Astrocyte (in vitro differentiated cells and primary cell): ENCODE measurements around the gene CRELD2. TPM values are rescaled to one million over a fixed set of nuclear protein-coding genes. Genes with fewer than 3 reads are reported as not detected.
A peak's percentile ranks its signal among the peaks of the same experiment; 100 is the strongest.

Experiments used
- DNase-seq: peaks from one replicate; pipeline ENCODE4 v3.0.0-alpha.2; 2010; ENCODE audit warnings: low read depth
- FAIRE-seq: peaks from 2 replicates; lab custom pipeline; 2011; peaks lifted over from hg19 to GRCh38; lab: Jason Lieb, UNC
- H2AFZ ChIP-seq: 2 replicates; pipeline ENCODE4 v1.6.0; 2012; ENCODE audit warnings: low read depth, low read length, inconsistent platforms
- H3K27ac ChIP-seq: 2 replicates; pipeline ENCODE4 v1.5.1; 2011; ENCODE audit warnings: low read depth, low read length, inconsistent platforms
- H3K27me3 ChIP-seq: 2 replicates; pipeline ENCODE4 v1.6.0; 2011; ENCODE audit warnings: low read length, inconsistent platforms; ENCODE audit not compliant: insufficient read depth
- H3K36me3 ChIP-seq: 2 replicates; pipeline ENCODE4 v1.5.1; 2011; ENCODE audit warnings: low read length, inconsistent platforms; ENCODE audit not compliant: insufficient read depth
- H3K4me1 ChIP-seq: 2 replicates; pipeline ENCODE4 v1.5.1; 2011; ENCODE audit warnings: low read length, inconsistent platforms; ENCODE audit not compliant: insufficient read depth
- H3K4me2 ChIP-seq: 2 replicates; pipeline ENCODE4 v1.6.0; 2012; ENCODE audit warnings: low read length, inconsistent platforms
- H3K4me3 ChIP-seq: 2 replicates; pipeline ENCODE4 v1.5.1; 2011; ENCODE audit warnings: low read depth, mild to moderate bottlenecking, low read length, inconsistent platforms; ENCODE audit not compliant: insufficient read depth
- H3K79me2 ChIP-seq: 2 replicates; pipeline ENCODE4 v1.6.0; 2012; ENCODE audit warnings: mild to moderate bottlenecking, low read length, inconsistent platforms; ENCODE audit not compliant: insufficient read depth
- H3K9ac ChIP-seq: 2 replicates; pipeline ENCODE4 v1.6.0; 2012; ENCODE audit warnings: mild to moderate bottlenecking, low read length, inconsistent platforms
- H3K9me3 ChIP-seq: 2 replicates; pipeline ENCODE4 v1.5.1; 2012; ENCODE audit warnings: low read depth, mild to moderate bottlenecking, low read length, inconsistent platforms; ENCODE audit not compliant: insufficient read depth
- H4K20me1 ChIP-seq: 2 replicates; pipeline ENCODE4 v1.6.0; 2012; ENCODE audit warnings: low read length, inconsistent platforms; ENCODE audit not compliant: insufficient read depth
- H3K27ac Mint-ChIP-seq: one replicate; pipeline ENCODE4 v1.8.0; 2021; ENCODE audit warnings: mild to moderate bottlenecking, mixed read lengths; ENCODE audit not compliant: unreplicated experiment
- H3K27me3 Mint-ChIP-seq: one replicate; pipeline ENCODE4 v1.8.0; 2021; ENCODE audit warnings: low read depth, mixed read lengths; ENCODE audit not compliant: unreplicated experiment
- H3K36me3 Mint-ChIP-seq: one replicate; pipeline ENCODE4 v1.8.0; 2021; ENCODE audit warnings: low read depth, mixed read lengths; ENCODE audit not compliant: unreplicated experiment
- H3K4me1 Mint-ChIP-seq: one replicate; pipeline ENCODE4 v1.8.0; 2021; ENCODE audit warnings: low read depth, mixed read lengths; ENCODE audit not compliant: unreplicated experiment
- H3K4me3 Mint-ChIP-seq: one replicate; pipeline ENCODE4 v1.8.0; 2021; ENCODE audit warnings: mild to moderate bottlenecking, moderate library complexity, mixed read lengths; ENCODE audit not compliant: unreplicated experiment
- H3K9me3 Mint-ChIP-seq: one replicate; pipeline ENCODE4 v1.8.0; 2021; ENCODE audit warnings: mild to moderate bottlenecking, mixed read lengths; ENCODE audit not compliant: unreplicated experiment
- CTCF ChIP-seq: IDR thresholded peaks from 2 replicates; pipeline ENCODE4 v1.5.1; 2011; ENCODE audit warnings: low read depth, mild to moderate bottlenecking, inconsistent platforms, low read length, moderate library complexity; ENCODE audit not compliant: insufficient read depth
- EZH2 ChIP-seq: IDR thresholded peaks from 2 replicates; pipeline ENCODE4 v1.6.1; 2012; ENCODE audit warnings: mild to moderate bottlenecking, low read length, inconsistent platforms; ENCODE audit not compliant: insufficient read depth
- total RNA-seq: library from RNA; stranded (reverse); gene quantifications from 2 replicates; pipeline ENCODE4 v1.2.1, GENCODE V29; 2021

The CRELD2 gene
- total RNA-seq, 1 donor from 2014 or later, result 49.6 TPM

DNA sequence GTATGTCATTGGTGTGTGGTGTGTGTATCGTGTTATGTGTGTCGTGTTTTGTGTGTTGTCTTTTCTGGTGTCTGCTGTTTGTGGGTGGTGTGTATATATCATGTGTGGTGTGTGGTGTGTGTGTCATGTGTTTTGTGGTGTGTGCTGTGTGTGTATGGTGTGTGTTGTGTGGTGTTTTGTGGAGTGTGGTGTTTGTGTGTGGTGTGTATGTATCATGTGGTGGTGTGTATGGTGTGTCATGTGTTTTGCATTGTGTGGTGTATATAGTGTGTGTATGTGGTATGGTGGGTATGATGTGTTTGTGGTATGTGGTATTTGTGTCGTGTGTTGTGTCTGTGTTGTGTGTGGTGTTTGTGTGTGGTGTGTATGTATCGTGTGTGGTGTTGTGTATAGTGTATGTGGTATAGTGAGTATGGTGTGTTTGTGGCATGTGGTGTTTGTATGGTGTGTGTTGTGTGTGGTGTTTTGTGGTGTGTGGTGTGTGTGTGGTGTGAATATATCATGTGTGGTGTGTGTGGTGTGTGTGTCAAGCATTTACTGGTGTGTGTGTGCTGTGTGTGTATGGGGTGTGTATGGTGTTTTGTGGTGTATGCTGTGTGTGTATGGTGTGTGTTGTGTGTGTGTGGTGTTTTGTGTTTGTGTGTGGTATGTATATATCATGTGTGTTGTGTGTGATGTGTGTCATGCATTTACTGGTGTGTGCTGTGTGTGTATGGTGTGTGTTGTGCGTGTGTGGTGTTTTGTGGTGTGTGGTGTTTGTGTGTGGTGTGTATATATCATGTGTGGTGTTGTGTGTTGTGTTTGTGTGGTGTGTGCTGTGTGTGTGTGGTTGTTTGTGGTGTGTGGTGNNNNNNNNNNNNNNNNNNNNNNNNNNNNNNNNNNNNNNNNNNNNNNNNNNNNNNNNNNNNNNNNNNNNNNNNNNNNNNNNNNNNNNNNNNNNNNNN lies 54.9 kb downstream of the CRELD2 start:
- H3K4me2 ChIP-seq, result no peak overlapping the region
- H3K79me2 ChIP-seq, result no peaks in the 10 kb centered on the region
- H3K9ac ChIP-seq, result no peak overlapping the region
- no peak overlapping the region for H3K4me3 ChIP-seq
- H3K4me1 ChIP-seq, result peaks cover 16% of the 10 kb centered on the region
- peaks cover 3% of the 10 kb centered on the region for H3K36me3 Mint-ChIP-seq
- H3K4me1 Mint-ChIP-seq, result peaks cover 5% of the 10 kb centered on the region
- H3K27ac ChIP-seq, result no peak overlapping the region
- no peaks in the 10 kb centered on the region for H4K20me1 ChIP-seq
- H3K9me3 Mint-ChIP-seq, result peaks cover 2% of the 10 kb centered on the region
- DNase-seq (peak; percentile 39), FAIRE-seq (no peak)
- no peak overlapping the region for H3K4me3 Mint-ChIP-seq
- peaks cover 3% of the 10 kb centered on the region for H3K27me3 Mint-ChIP-seq
- TF ChIP-seq EZH2 (no peak), CTCF (no peak)
- H3K36me3 ChIP-seq, result no peaks in the 10 kb centered on the region
- no peaks in the 10 kb centered on the region for H3K27me3 ChIP-seq
- H3K27ac Mint-ChIP-seq, result no peak overlapping the region
- H2AFZ ChIP-seq, result no peak overlapping the region
- no peaks in the 10 kb centered on the region for H3K9me3 ChIP-seq

- no peak overlapping the region for H3K27ac Mint-ChIP-seq
Measured at GRCh38 chr22:49975543-49976389, 57.3 kb downstream of the CRELD2 start.

More at GRCh38 chr22:49975543-49976389, 57.3 kb downstream of the CRELD2 start:
- no peak overlapping the region for H2AFZ ChIP-seq
- DNase-seq, result peak; percentile 22
- no peaks in the 10 kb centered on the region for H3K27me3 ChIP-seq
- no peak overlapping the region for H3K4me2 ChIP-seq
- peaks cover 3% of the 10 kb centered on the region for H3K27me3 Mint-ChIP-seq
- H3K9ac ChIP-seq, result no peak overlapping the region
- no peak for TF ChIP-seq EZH2
- TF ChIP-seq CTCF, result no peak
- no peak for FAIRE-seq
- H3K36me3 ChIP-seq, result no peaks in the 10 kb centered on the region
- H4K20me1 ChIP-seq, result no peaks in the 10 kb centered on the region
- H3K9me3 Mint-ChIP-seq, result peaks cover 14% of the 10 kb centered on the region
- peaks cover 10% of the 10 kb centered on the region for H3K4me1 ChIP-seq
- no peak overlapping the region for H3K4me3 Mint-ChIP-seq
- H3K79me2 ChIP-seq, result no peaks in the 10 kb centered on the region
- no peak overlapping the region for H3K4me3 ChIP-seq
- no peak overlapping the region for H3K27ac ChIP-seq
- peaks cover under 1% of the 10 kb centered on the region for H3K4me1 Mint-ChIP-seq
- peaks cover 3% of the 10 kb centered on the region for H3K9me3 ChIP-seq
- peaks cover under 1% of the 10 kb centered on the region for H3K36me3 Mint-ChIP-seq
